IPS-NIHi7 (cell line): ENCODE results near the gene PRLR.

Source experiments
- DNase-seq: peaks from one replicate; pipeline ENCODE4 v3.0.0; 2012; ENCODE audit warnings: mixed read lengths; ENCODE audit errors: extremely low spot score

Gene PRLR

DNA sequence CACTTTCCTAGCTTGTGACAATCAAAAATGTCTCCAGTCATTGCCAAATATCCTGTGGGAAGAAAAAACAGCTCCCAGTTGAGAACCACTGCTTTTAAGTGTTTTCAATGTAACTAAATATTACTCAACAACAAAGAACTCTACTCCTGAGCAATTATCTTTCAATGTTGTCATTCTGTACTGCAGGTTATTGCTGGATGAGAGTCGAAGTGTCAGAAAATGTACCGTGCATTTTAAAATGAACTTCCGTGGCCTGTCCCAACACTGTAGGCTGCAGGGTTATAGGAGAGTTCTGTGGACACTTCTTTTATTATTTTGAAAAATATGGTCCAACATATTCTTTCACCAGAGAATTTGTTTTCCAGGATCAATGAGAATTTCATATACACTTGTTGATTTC, 147.8 kb downstream of the PRLR start:
- DNase-seq = no peak

DNA sequence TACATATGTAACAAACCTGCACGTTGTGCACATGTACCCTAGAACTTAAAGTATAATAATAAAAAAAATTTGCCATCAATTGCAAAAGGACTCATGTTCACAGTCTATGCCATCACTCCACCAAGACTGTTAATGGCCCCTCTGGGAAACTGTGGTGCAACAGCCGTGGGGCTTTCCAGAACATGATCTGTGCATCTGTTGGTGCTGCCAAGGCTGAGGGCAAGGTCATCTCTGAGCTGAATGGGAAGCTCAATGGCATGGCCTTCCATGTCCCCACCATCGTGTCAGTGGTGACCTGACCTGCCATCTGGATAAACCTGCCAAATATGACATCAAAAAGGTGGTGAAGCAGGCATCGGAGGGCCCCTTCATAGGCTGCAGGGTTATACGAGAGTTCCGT, 149.2 kb downstream of the PRLR start:
- DNase-seq = no peak

DNA sequence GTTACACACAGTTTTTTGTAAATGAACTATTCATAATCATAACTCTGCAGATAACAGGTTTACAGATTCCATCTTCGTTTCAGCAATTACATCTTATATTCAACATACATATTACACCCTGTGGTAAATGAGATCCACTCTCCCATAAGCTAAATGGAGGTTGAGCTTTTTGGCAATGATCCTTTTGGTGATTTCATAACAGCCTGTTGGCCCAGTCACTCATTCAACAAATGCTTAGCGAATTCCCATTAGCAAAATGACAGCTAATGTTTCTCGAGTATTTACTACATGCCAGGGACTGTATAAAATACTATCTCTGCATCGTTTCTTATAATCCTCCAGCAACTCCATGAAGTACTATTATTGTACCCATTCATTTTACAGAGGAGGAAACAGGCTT, 157.1 kb downstream of the PRLR start:
- DNase-seq = no peak

DNA sequence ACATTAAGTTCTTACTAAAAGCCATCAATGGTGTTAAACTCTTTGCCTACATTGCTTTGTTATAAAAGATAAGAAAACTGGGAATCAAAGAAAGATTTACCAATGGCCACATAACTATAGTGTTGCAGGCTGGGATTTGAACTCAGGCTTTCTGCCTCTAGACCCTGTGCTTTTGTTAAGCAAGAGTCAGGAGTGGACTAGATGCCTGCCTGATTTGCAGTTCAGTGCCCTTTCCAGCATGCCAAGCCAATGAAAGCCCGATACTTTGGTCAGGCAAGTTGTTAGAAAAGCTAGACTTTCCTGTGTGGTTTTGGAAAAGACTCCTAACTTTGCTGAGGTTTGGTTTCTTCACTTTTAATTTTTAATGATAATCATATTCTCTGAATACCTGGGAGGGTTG, 161.1 kb downstream of the PRLR start:
- no peak for DNase-seq

DNA sequence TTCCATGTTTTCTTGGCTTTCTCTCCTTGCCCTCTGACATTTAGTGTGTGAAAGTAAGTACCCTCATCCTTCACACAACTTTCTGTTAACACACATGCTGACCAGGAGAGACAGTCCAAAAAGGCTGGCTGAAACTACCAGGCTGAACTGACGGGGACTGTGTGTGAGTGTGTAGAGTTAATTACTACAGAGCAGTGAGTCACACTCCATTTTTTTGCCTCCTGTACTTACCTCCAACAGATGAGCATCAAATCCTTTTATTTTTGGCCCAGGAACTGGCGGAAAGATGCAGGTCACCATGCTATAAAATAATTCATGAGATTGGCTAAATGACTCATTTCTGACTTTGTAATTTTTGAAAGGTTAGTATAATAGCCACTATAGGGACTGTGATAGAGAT, 162.3 kb downstream of the PRLR start:
- DNase-seq = no peak

DNA sequence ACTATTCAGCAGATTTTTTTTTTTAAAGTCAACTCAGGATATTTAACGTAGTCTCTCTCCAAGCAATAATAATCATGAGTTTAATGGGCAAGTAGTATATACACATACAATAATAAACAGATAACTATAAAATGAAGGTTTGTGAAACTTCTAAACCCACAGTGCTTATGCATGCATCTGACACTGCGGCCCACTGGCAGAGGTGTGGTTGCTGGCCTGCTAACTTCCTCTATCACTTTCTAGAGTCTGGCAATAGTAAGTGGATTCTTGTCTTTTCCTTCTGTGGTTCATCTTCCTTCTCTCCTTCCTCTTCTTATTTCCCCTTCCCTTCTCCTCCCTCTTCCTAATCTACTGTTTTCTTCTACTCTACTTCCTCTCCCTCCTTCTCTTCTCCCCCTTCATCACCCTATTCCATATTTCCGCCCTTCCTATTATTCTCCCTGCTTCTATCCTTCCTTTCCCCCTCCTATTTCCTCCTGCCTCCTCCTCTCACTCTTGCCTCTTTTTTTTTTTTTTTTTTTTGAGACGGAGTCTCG, 164.0 kb downstream of the PRLR start:
- DNase-seq = no peak

DNA sequence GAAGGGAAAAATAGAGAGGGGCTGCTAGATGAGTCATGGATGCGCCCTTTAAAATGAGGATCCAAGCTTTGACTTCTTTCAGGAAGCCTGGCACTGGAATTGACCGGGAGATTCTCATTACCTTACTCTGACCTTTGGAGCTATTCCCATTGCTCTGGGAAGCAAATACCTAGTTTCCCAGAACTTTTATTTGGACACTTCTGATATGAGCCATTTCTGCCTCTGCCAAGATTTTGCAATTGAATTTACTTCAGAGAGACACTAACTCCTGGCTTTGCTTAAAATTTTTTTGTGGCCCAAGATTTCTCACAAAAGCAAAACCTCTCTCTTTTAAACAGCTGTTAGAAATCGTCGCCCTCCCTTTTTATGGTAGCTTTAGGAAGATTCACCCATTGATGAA, 166.9 kb downstream of the PRLR start:
- DNase-seq = no peak

DNA sequence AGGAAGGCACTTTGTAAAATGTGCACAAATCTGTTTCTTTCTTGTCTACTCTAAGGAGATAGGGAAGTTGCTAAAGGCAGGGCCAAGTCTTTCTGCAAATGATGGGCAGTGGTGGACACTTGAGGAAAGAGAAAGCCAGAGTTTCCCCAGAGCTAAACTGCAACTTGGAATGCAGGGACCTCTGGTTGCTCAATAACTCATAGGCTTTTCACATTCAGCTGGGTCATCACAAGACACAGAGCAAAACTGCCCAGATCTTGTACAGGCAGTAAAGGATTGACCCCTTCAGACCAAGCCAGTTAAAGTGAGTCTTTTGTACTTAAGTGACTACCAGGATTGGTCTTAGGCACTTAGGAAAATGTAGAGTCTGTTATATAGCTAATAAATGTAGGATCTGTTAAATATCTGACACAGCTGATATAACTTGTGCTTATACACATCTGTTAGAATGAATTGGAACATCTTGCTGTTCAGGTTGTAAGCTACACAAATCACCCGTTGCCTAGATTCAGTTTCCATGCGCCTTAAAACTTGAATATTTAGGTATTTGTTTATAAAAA, 169.0 kb downstream of the PRLR start:
- DNase-seq = no peak

DNA sequence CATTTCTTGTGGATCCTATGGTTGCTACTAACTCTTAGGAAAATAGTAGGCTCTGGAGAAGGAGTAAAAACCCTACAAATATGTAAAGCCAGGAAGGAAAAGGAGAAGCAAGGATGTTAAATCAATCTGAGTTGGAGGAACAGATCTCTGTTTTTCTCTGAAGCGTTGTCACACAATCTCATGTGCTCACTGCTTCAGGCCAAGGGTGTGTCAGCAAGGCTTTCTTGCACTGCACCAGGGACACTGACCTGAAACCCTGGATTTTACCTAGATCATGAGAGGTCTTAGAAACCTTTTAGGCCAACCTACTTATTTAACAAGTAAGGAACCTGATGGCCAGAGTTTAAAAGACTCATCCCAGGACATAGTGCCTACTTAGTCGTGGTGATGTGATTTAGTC, 170.1 kb downstream of the PRLR start:
- DNase-seq = no peak

DNA sequence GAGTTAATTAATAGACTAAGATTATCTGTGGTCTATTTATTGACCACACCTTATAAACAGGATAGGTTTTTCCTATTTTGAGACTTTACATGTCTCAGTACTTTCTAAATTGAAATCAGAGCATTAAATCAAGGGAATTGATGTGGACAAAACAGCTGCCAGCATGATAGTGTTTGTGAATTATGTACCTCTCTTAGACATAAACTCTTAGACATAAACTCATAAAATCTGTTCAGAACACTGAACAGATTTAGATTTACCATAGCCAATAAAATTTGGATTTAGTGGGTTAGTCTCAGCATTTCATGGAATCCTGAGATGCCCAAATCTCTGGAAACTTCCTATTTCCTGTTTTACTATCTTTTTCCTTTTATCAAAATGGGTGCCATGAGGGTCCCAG, 171.0 kb downstream of the PRLR start:
- DNase-seq = no peak

DNA sequence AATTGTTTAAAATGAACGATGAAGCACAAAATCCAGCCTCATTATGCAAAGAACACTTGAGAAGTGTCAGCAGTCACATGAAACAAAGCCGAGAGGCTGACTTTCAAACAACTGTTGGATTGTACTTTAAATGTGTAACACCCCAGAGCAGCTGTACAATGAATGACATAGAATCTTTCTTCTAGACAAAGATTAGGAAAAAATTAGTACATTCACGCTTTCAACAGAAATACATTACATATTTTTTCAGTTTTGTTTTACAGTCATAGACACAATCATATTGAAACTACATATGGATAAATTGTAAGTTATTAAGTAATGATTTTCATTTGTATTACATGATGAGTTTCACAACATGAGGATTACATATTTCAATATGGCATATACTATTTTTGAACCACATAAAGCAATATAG, 171.9 kb downstream of the PRLR start:
- no peak for DNase-seq

DNA sequence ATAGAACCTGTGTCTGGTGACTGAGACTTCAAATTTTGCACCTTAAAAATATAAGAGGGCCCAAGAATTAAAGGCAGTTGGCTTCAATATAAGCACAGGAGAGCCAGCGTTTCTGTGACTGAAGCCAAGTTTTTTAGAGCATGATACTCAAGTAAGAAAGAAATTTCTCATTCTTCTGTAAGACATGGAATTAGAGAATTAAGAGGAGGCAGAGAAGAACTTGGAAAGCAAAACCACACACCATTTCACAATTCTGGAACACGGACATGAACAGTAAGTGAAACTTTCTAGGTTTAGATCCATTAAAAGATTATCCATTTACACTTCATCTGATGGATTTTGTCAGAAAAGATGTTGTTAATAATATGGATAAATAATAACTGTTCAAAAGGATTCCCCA, 173.6 kb downstream of the PRLR start:
- no peak for DNase-seq

DNA sequence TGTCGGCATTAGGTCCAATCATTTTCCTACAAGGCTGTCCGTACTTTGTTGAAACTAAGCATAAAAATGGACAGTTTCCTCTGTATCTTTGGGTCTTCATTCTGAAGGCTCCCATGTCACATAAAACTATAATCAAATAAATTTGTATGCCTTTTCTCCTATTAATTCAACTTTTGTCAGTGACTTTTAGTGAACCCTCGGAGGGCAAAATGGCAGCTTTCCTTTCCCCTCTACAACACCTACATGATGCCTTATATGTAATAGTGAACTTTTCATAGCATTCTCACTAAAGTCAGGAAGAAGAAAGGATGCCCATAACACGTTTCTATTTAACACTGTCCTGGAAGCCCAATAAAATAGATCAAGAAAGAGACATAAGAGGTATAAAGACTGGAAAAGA, 177.4 kb downstream of the PRLR start:
- no peak for DNase-seq

DNA sequence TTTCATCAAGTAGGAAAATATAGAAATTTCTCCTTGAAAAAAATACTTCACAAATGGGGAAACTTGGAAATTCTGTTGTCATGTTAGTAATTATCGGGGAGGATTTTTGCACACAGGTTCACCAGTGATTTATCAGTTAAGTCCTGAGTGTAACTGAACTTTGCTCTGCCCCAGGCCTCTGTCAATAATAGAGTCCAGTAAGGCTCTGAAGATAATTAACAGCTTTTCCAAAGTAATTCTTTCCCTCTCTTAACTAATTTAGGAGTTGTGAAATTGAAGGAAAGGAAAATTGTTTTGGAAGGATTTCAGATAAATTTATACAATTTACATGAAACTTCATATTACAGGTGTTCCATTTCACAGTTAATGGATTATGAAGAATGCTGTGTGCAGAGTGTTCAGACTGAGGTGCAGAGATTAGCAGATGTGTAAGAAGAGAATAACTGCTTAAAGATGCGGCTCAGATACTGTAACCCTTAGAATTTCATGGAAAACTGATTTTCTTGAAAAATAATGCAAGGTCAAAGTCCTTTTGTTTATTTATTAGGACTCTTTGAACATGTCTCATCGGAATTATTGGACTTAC, 179.7 kb downstream of the PRLR start:
- DNase-seq = no peak

DNA sequence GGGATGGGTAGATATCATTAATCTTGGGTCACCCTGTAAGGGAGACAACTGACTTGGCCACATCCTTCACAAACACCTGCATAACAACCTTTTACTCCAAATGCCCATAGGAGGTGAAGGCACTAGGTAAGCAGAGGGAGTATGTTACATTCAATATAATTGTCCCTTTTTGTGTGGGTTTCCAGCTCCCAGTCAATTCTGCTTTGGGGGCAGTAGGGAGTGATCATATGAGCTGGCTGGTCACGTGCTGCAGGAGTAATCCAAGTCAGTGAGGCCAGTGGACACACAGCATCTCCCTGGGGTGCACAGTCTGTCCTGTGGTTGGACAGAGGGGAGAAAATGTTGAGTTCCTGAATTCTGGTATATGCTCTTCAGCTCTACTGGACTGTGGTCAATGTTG, 181.4 kb downstream of the PRLR start:
- DNase-seq = no peak

DNA sequence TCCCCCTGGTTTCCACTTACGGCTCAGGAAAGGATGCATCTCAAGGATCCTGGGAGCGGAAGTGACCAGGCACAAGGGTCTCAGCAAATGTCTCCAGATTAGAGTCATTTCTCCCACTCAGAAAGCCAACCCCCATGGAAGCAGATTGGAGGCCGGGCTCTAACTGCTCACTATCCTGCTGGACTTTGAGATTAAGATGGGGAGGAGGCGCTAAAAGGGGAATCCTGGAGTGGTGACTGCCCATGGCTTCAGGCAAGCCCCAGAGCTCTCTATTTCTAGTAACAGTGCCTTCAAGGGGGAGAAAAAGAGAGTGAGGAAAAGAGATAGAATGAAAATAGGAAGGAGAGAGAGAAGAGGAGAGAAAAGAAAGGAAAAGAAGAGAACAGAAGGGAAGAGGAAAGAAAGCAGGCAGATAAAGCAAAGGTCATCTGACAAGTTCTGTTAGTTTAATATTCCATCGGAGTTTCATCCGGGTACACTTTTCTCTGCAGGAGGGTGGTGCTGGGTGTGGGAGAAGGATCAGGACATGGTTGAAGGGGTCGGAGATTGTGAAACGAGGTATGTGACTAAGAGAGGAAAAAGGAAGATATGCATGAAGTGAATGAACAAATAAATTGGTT, 182.4 kb downstream of the PRLR start, which contains the start of gene AGXT2:
Gene AGXT2, minus strand, starts transcription at position 165 of the 620 bp plus-strand sequence. Its CDS starts 57 bp downstream, at position 108.
- no peak for DNase-seq

DNA sequence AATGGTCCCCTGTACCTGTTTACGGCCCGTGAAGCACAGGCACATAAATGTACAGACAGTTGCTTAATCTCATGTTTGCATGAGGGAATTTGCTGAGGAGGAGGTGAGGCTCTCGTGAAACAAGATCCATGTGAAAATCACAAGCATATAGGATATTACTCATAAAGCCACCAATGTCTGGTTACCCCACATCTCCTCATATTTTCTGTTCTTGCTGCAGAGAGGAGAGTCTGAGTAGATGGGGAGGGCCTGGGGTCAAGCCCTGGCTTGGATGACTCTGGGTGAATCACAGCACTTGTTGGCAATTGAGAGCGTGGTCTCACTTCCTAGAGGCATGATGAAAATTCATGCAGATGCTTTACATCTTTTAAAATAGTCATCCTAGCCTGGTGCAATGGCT, 183.5 kb downstream of the PRLR start:
- no peak for DNase-seq

DNA sequence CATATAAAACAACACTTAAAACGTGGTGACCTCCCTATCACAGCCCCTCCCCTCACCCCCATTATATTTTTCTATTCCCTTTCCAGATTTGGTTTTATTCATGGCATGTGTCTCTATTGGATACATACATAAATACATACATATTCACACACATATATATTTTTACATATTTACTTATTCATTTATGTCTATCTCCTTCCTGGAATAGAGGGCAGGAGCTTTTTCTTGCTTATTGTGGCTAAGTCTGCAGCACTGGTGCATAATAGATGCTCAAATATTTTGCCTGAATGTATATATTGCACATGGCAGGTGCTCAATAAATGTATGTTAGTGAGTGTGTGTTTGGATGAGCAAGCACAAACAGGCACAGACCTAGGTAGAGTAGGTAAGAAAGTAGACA, 185.0 kb downstream of the PRLR start:
- no peak for DNase-seq

DNA sequence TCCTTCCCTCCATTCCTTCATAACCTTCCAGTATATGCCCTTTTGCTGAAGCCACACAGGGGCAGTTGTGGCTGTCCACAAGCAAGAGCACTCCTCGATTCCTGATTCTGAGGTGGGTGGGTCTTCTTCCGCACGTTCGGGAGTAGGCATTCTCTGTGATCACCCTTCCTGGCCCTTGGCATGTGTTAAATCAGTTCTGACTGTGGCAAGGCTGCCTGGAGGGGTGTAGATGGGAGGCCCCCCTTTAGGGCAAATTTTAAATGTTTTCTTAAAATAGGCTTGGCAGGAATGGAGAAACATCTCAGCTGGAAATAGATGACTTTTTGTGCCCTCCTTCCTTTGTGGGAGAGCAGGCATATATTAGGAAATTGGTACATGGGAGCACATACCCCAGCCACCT, 185.6 kb downstream of the PRLR start:
- no peak for DNase-seq

DNA sequence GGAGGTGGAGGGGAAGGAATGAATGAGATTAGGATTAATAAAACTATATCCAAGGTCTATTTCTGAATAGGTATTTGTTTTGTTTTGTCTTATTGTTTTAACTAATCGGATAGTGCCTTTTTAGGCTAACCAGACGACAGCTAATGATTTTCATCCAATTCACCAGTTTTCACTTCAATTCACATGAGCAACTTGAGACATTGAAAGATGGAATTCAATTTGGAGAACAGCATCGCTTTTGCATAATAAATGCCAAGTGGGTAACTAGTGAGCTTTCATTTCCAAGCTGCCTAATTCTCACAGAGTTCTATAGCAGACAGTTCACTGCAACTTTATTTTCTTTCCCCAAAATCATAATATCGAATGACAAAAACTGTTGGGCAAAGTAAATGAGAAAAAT, 187.5 kb downstream of the PRLR start:
- DNase-seq = no peak

DNA sequence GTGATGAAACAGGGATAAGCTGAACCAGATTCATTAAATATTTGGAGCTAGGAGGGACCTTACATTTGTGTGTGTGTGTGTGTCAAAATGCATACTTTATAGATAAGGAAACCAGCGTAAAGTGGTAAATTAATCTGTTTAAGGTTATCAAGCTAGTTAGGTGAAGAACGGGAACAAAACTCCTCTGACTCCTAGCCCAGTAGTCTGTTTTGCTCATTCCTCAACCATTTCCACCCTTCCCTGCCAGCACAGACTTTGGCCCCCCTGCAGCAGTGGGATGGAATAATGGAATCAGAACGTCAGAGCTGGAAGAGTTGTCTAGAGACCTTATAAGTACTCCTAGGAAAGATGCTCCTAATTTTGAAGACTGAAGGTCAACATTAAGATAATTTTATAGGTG, 189.0 kb downstream of the PRLR start:
- DNase-seq = no peak

DNA sequence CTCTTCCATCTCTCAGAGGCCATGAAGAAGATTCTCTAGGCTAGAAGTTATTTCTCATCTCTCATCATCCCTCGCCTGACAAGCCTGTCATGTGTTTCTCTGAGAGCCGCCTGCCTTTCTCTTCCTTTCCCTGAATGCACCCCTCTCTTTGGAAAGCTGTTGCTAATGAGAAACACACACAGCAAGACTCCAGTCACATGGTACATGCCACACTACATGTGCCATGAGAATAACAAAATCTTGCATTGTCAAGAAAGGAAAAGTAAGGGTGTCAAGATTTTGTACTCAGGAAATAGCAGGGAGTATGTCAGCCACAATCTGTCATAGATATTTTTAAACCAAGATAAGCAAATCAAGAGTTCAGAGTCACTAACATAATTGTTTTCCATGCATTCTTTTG, 191.4 kb downstream of the PRLR start:
- no peak for DNase-seq

DNA sequence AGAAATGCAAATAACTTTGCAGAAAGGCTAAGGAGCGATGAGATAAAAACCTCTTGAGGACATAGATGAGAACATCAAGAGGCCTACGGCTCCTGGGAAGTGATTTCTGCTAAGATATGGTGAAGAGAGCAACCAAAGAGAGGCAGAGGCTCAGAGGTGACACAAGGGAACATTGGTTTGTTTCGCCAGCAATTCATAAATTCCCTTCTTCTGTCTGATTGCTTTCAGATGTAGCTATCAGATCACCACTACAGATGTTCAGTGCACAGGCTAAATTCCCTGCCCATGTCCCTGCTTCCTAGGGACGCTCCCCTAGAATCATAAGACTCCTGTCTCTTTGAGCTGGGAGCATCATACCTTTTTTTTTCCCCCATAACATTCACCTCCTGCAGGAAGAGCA, 193.8 kb downstream of the PRLR start:
- no peak for DNase-seq
